IPS DF 4.7 (cell line): ENCODE measurements around the gene TMEM204.

Experiments
- DNase-seq: peaks from one replicate; pipeline ENCODE4 v3.0.0-alpha.2; 2013; ENCODE audit warnings: low spot score; ENCODE audit errors: extremely low read depth

The TMEM204 gene

DNA sequence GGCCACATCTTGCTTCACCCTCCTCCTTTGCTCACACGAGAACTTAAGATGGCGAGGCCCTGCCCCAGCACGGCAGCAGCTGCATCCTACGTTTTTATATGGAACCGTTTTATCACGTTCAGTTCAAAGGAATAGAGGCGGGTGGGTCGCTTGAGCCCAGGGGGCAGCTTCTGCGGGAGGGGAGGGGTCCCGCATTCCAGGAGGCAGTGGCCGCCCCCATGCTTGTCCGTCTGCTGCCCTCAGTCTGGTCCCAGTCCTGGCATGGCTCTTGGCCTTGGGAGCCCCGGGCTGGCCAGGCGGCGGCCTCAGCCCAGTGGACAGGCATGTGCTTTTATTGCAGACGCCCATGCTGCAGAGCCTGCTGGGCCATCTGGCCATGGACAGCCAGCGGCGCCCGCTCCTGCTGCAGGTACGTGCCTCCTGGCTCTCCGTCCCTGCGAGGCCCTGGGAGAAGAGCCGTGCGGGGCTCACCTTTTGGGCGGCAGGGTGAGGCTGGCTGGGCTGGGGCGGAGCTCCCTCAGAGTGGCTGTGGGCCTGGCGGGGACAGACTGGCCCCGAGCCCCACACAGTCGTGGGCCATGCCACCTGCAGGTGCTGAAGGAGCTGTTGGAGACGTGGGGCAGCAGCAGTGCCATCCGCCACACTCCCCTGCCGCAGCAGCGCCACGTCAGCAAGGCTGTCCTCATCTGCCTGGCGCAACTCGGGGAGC, 33.6 kb upstream of the TMEM204 start:
- no peak for DNase-seq

DNA sequence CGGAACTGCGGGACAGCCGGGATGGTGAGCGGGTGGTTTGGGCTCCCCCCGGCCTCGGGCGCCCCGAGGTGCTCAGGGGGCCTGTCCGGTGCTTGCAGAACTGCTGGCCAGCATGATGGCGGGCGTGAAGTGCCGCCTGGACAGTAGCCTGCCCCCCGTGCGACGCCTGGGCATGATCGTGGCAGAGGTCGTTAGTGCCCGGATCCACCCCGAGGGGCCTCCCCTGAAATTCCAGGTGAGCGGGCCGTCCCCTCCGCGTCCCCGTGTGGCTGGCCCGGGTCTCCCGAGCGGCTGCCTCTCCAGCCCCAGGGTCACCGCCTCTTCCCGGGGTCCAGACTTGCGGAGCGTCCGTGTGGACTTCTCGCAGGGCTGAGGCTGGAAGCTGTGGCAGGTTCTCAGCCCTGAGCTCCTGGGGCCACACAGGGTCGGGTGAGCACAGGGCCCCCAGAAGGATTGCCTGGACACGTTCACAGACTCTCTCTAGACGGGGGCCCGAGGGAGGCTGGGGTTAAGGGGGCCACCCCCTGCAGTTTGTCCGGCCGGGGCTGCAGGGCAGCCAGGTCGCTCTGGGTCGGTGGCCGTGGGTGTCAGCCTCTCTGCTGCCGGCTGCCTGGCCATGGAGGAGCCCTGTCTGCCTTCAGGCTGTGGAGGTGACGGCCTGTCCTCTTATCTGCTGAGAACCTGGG, 32.9 kb upstream of the TMEM204 start:
- no peak for DNase-seq

DNA sequence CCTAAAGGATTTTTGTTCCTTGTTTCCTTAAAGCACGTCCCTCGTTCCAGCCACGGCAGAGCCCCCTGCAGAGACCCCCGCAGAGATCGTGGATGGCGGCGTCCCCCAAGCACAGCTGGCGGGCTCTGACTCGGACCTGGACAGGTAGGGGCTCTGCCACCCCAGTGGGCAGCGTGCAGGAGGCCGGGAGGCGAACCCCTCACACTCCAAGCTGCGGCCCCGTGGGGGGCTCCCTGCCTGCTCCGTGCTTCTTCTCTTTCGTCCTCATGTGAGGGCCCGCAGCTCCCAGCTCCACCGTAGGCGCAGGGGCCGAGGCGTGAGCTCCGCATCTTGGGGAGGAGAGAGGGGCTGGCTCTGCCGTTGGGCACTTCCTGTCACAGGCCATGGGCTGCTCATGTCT, 31.8 kb upstream of the TMEM204 start:
- DNase-seq = no peak

DNA sequence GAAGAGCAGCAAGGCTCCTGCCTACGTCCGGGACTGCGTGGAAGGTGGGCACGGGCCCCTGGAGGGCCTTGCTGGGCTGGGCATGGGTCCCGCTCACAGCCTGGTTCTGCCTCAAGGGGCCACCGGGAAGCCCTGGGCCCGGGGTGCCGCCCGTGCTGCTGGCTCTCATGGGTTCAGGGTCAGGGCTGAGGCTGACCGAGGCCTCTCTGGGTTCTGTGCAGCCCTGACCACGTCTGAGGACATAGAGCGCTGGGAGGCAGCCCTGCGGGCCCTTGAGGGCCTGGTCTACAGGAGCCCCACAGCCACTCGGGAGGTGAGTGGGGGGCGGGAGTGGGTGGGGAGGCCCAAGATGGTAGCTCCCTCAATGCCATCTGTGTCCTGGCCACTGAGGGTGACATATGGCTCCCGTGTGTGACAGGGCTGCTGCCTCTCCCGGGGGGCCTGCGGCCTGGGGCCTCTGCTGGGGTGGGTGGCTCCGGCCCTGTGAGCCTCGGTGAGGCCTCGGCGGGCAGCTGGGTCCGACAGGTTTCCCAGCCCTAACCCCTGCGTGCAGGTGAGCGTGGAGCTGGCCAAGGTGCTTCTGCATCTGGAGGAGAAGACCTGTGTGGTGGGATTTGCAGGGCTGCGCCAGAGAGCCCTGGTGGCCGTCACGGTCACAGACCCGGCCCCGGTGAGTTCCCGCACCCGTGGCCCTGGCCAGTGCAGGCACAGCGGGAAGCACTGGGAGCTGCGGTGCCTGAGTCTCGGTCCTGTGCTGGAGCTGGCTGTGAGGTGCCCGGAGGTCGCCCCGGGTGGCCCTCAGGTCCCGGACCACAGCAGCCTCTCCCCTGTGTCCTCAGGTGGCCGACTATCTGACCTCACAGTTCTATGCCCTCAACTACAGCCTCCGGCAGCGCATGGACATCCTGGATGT, 31.1 kb upstream of the TMEM204 start:
- no peak for DNase-seq

DNA sequence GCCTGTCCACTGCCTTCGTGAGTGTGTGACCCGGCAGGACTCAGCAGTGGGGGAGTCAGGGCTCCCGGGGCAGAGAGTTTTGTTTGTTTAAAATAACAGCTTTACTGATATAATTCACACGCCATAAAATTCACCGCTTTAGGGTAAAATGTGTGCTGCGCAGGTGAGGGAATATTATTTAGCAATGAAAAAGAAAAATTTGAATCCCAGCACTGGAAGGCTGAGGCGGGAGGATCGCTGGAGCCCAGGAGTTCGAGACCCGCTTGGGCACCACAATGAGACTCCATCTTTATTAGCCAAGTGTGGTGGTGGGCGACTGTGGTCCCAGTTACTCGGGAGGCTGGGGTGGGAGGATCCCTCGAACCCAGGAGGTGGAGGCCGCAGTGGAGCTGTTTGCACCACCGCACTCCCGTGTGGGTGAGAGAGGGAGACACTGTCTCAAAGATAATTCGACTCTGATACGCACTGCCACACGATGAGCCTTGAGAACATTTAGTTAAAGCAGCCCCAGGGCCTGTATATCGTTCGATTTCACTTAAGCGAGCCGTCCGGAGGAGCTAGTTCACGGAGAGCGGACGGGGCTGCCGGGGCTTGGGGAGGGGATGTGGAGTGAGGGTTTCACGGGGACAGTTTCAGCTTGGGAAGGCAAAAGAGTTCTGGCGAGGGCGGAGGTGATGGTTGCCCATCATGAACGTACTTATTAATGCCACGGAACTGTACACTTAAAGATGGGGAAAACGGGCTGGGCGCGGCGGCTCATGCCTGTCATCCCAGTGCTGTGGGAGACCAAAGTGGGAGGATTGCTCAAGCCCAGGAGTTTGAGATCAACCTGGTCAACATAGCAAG, 30.1 kb upstream of the TMEM204 start:
- no peak for DNase-seq

DNA sequence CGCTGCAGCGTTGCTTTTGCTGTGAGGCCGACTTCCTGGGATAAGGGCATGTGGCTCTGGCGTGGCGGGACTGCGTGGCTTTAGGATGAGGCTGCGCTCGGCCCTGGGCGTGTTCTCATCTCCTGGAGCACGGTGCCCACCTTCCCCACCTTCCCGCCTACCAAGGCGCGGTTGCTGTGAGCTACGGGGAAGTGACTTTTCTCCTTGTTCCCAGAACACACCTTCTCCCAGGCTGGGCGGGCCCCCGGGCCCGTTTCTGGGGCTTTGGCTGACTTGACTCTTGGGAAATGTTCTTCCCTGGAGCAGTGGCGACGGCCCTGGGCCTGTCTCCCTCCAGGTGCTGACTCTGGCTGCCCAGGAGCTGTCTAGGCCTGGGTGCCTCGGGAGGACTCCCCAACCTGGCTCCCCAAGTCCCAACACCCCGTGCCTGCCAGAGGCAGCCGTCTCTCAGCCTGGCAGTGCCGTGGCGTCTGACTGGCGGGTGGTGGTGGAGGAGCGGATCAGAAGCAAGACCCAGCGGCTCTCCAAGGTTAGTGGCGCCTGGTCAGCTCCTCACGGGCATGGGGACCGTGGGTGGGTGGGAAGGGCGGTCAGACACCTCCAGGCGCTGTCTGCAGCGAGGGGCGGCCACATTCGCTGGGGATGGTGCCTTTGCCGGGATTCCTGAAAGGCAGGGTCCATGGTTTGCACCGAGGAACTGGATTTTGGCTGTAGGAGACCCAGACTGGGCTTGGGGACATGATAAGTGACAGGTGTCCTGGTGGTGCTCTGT, 28.2 kb upstream of the TMEM204 start:
- no peak for DNase-seq

DNA sequence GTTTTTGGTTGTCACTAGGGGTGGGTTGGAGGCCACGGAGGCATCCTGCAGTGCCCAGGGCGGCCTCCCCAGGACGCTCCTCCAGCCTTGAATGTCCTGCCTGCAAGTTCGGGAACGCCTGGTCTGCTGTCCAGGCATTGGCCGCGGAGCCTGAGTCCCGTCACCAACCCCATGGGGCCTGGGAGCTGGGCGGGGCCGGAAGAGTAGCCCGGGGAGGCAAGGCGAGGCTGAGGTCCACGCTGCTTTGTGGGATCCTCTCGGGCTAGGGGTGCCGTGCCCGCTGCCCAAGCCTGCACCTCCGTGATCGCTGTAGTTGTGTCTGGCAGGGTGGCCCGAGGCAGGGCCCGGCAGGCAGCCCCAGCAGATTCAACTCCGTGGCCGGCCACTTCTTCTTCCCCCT, 27.6 kb upstream of the TMEM204 start:
- no peak for DNase-seq

DNA sequence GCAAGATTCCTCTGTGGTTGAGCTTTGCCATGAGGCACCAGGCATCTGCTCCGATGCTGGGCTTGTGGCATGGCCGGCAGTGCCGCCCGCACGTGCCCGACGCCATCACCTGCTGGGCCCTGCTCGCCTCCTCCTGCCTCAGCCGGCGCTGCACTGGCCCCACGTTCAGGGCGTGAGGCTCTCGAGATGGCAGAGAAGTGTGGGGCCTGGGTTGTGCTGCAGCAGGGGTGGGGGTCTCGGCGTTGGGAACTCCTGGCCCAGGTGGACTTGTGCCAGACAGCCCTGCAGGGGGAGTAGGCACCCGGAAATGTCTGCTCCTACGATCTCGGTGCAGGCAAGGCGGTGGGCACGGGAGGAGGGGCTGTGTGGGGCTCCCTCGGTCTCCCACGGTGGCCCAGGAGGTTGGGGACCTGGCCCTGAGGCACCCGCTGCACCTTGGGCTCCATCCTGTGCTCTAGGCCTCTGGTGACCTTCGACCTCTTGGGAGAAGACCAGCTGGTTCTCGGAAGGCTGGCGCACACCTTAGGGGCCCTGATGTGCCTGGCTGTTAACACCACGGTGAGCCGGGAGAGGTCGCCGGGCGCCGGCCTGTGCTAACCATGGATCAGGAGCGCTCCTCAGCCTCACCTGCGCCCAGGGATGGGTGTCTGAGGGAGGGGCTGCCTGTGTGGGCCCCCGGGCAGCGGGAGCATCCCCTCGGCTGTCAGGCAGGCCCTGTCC, 26.8 kb upstream of the TMEM204 start:
- no peak for DNase-seq

DNA sequence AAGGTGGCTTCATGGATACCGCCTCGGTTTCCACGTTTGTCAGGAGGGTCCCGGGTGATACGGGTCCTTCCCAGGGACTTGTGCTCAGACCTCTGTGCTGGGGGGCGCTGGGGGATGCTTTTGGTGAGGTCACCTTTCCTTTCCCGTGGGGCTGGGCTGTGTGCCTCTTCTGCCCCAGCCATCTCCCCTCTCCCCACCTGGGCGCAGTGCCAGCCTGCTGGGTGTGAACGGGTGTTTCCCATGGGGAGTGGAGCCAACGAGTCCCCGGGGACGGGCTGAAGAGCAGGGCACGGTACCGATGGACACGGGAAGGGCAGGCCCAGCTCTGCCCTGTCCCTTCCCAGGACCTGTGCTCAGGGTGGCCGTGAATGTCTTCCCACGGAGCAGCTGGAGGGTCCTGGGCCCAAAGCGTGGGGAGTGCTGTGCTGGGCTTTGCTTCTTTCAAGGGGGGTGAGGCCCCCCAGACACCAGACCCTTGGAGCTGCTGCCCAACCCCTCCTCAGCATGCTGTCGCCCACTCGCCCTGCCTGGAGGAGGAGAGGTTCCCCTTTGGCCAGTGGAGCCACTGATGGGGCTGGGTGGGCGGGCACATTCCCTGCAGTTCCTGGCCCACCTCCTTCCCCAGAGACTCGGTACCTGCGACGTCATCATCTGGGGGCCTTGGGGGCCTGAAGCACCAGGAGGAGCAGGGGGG, 24.8 kb upstream of the TMEM204 start:
- no peak for DNase-seq

DNA sequence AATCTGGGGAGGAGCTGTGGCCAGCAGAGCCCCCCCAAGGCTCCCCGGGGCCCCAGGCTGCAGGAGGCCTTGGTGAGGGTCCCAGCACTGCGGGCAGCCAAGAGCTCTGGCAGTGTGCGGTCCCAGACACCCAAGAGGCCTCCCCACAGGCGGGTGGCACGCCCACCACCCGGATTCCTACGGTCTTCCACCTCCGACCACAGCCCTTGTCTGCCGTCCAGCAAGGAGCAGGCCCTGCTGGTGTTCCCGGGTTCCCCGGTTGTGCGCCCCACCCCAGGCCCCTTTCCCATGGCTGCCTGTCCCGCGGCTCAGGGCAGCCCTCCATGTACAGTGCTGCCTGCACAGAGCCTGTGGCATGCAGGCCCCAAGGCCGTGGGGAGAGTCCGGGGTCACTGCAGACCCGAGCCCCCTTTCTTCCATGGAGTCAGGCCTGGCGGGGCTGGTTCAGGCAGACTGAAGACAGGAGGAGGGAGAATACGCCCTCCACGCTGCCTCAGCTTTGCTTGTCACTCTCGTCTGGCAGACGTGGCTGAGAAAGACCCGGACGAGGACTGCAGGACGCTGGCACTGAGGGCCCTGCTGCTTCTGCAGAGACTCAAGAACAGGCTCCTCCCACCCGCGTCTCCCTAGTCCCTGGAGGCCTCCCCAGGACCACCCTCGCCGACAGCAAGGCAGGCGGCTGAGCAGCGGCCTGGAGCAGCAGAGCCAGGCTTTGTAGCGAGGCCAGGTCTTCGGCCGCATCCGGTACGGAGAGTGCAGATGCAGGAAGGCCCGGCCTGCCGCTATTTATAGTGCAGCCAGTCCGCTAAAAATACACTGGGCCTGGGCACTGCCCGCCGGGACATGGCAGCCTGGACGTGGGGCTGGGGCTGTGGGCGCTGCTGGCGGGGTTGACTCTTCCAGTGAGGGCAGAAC, 23.9 kb upstream of the TMEM204 start:
- no peak for DNase-seq

DNA sequence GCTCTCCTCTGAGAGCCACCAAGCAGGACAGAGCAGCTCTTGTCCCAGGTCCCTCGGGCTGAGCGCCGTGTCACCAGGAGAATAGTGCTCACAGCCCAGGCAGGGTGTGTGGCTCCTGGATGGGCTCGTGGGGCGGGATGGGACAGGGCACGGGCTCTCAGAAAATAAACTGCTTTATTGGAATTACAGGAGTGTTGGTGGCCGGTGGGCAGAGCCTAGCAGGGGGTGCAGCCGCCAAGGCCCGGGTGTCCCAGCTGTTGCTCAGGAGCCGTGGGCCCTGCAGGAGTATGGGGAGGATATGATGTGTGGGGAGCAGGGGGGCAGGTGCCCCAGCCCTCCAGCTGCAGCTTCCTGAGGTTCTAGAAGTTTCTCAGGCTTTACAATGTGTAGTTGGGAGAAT, 23.2 kb upstream of the TMEM204 start:
- no peak for DNase-seq

DNA sequence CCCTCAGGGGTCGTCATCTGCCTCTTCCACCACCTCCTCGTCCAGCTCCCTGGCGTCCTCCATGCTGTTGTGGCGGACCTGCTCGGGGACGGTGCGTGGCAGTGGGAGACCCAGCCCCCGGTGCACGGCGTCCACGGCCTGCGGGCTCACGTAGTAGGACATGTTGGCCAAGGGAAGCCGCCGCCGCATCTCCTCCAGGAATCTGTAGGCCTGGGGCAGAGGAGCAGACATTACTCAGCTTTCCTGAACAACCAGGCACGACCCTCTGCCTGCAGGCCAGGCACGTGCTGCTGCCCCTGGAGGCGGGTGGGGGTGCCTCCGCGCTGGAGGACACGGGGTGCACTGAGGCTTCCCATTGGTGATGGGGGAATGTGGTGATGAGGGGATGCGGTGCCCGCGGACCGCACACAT, 22.5 kb upstream of the TMEM204 start:
- no peak for DNase-seq

DNA sequence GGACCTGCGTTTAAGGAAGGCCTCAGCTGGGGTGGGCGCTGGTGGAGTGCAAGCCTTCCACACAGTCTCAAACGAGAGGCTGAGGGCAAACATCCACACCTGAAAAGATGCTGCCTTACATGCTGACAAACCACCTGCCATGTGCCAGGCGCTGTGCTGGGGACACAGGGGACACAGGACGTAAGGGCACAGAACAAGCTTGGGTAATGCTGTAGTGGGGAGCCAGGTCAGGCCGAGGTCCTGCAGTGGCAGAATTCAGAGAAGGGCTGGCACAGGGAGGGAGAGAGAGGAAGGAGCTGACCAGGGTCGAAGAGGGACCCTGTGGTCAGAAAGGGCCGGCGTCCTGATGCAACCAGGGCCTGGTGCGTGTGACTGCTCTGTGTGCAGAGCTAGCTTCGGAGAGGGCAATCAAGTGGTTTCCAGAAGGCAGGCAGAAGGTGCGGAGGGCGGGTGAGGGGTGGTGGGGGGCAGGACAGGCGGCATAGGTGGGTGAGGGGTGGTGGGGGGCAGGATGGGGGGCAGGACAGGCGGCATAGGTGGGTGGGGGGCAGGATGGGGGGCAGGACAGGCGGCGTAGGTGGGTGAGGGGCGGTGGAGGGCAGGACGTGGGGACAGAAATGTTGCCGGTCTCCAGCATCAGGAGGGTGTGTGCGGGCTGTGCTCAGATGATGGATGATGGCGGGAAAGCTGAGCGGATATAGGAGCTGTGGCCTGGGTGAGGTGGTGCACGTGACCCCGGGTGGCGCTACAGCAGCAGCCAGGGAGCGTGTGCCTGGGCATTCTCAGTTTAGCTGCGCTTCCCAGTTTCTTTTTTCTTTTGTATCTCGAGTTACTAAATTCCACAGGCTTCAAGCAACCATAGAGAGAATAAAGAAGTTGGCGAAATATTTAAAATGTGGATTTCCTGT, 21.6 kb upstream of the TMEM204 start:
- no peak for DNase-seq

DNA sequence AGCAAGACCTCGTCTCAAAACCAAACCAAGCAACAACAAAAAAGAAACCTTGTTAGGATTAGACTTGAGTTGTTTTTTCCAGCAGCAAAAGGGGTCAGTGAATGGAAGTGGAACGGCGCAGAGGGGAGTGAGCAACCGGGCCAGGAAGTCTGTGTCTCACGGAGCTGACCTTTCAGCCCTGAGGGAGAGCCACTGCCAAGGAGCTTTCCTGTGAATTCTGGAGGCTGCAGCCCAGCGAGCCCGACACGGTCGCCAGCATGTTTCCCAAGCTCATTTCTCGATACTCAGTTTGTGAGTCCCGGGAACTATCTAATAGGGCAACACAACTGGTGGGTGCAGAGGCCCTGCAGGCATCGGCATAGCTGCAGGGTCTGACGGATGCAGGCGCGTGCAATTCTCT, 20.7 kb upstream of the TMEM204 start:
- no peak for DNase-seq

DNA sequence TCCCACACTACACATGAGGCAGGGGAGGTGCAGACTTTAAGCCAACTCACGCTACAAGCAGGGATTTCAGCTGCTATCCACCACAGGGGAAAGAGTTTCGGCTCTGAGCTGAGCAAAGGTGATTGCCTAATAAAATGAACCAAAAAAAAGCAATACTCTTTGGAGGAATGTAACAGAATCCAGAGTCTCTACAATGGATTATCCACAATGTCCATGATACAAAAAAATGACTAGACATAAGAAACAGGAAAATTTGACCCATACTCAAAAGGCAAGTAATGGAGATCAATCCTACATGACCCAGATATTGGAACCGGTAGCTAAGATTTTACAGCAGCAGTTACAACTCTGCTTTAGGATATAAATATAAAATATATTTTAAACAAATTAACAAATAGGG, 19.0 kb upstream of the TMEM204 start:
- DNase-seq = no peak

DNA sequence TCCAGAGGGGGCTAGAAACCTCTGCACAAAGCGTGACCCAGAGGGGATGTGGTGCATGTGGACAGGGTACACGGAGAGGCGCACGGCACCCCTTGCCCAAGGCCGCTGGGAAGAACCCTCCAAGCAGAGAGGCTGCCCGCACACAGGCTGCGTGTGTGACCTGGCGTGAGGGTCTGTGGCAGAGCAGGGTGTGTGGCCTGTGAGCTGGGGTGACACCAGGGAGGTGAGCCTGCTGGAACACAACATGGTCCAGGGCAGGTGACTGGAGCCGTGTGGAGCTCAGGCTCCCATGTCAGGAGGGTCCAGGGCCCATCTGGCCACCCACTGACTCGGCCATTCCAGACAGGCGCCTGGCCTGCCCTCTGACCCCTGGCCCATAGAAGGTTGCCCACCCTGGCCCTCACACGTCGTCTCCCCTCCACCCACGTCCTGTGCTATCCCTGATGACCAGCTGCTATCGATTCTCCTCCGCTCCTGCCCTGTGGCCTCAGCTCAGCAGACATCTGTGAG, 14.8 kb upstream of the TMEM204 start:
- no peak for DNase-seq

DNA sequence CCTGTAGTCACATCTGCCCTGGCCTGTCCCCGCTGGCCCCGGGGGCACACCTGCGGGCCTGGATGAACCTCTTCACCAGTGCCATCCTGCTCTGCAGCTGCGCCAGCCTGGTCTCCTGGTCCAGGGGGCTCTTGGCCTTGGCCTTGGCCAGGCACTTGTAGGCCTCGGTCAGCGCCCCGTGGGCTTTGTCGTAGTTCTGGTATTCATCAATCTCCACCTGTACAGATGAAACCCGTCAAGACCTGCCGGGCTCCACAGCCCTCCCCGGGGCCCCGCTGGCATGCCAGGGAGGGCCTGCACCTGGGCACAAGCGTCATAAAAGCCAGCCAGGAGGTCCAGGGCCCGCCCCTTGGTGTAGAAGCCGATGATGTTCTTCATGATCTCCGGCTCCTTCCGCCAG, 13.6 kb upstream of the TMEM204 start:
- no peak for DNase-seq
